Measurements from ENCODE around the gene ASPSCR1.

DNA sequence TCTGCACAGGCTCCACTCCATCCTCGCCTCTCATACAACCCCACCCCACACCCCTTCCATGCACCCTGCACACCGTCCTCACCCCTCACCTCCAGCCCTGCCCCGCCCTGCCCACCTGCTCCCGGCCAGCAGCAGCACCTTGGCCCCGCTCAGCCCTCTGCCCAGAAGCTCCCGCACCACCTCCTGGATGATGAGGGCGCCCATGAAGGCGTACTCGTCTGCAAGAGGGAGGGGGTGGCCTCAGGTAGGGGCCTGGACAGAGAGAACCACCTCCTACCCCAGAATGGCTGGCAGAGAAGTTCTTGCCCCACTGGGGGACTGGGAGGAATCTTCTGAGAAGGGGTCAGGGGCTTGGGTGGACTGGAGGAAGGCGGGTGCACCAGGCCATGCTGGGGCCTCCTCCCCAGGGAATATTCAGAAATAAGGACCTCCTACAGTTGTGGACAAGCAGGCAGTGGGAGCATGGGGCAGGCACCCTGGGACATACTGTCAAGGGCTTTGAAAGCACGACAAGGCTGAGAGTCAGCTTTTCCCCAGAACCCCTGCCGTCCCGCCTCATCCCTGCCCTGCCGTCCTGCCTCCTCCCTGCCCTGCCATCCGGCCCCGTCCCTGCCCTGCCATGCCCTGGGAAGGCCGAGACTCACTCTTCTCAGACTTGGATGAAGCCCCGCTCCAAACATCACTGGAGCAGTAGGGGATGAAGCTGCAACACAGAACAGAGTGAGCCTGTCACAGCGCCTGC is 19.6 kb upstream of the ASPSCR1 start:
- TF ChIP-seq POLR2A (IDR thresholded peaks at IDR 0.05) (no peak), CTCF (IDR thresholded peaks at IDR 0.05) (no peak), POLR2AphosphoS5 (IDR thresholded peaks at IDR 0.05) (no peak)

All from upper lobe of left lung (tissue), 4 donors.